Measurements from ENCODE around the gene CCIN.
"Not testable (repeated sequence)": the region's sequence is repeated elsewhere in the genome, so short reads cannot be mapped to it uniquely, and the experiment has no call there.

CCIN gene

GRCh38 chr9:36141761-36142160 lies 27.4 kb upstream of the CCIN start:
- no peak for DNase-seq

- no peak for DNase-seq
These were observed 26.5 kb upstream of the CCIN start for GRCh38 chr9:36142510-36143244.

- DNase-seq: no peak
These were observed 25.9 kb upstream of the CCIN start for GRCh38 chr9:36143245-36143641.

GRCh38 chr9:36144309-36145232 lies 24.6 kb upstream of the CCIN start:
- DNase-seq: no peak

- DNase-seq: no peak
These were observed 23.2 kb upstream of the CCIN start for GRCh38 chr9:36145970-36146369.

GRCh38 chr9:36146651-36147050 lies 22.5 kb upstream of the CCIN start:
- no peak for DNase-seq

GRCh38 chr9:36147441-36148175 lies 21.6 kb upstream of the CCIN start:
- DNase-seq: no peak

GRCh38 chr9:36148311-36149051 lies 20.7 kb upstream of the CCIN start:
- no peak for DNase-seq

- no peak for DNase-seq
These were observed 20.0 kb upstream of the CCIN start for GRCh38 chr9:36149197-36149596.

GRCh38 chr9:36150574-36151315 lies 18.4 kb upstream of the CCIN start:
- DNase-seq: no peak

GRCh38 chr9:36151316-36152210 lies 17.6 kb upstream of the CCIN start:
- DNase-seq: no peak

- DNase-seq: no peak
These were observed 16.3 kb upstream of the CCIN start for GRCh38 chr9:36152741-36153438.

- DNase-seq: no peak
These were observed 15.4 kb upstream of the CCIN start for GRCh38 chr9:36153746-36154145.

- no peak for DNase-seq
These were observed 14.7 kb upstream of the CCIN start for GRCh38 chr9:36154331-36154952.

- DNase-seq: no peak
These were observed 13.1 kb upstream of the CCIN start for GRCh38 chr9:36156116-36156515.

GRCh38 chr9:36158122-36158521 lies 11.1 kb upstream of the CCIN start:
- DNase-seq: no peak

- no peak for DNase-seq
These were observed 10.3 kb upstream of the CCIN start for GRCh38 chr9:36158917-36159316.

GRCh38 chr9:36159509-36159908 lies 9.7 kb upstream of the CCIN start:
- DNase-seq: not testable (repeated sequence)

GRCh38 chr9:36160126-36160525 lies 9.1 kb upstream of the CCIN start:
- not testable (repeated sequence) for DNase-seq

GRCh38 chr9:36161187-36161586 lies 8.0 kb upstream of the CCIN start:
- no peak for DNase-seq

All from NCI-H748 treated with DMSO at 0.1 percent for 48 hours (cell line).